ENCODE measurements around the gene ACBD4.

ACBD4 gene, protein sequence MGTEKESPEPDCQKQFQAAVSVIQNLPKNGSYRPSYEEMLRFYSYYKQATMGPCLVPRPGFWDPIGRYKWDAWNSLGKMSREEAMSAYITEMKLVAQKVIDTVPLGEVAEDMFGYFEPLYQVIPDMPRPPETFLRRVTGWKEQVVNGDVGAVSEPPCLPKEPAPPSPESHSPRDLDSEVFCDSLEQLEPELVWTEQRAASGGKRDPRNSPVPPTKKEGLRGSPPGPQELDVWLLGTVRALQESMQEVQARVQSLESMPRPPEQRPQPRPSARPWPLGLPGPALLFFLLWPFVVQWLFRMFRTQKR

DNA sequence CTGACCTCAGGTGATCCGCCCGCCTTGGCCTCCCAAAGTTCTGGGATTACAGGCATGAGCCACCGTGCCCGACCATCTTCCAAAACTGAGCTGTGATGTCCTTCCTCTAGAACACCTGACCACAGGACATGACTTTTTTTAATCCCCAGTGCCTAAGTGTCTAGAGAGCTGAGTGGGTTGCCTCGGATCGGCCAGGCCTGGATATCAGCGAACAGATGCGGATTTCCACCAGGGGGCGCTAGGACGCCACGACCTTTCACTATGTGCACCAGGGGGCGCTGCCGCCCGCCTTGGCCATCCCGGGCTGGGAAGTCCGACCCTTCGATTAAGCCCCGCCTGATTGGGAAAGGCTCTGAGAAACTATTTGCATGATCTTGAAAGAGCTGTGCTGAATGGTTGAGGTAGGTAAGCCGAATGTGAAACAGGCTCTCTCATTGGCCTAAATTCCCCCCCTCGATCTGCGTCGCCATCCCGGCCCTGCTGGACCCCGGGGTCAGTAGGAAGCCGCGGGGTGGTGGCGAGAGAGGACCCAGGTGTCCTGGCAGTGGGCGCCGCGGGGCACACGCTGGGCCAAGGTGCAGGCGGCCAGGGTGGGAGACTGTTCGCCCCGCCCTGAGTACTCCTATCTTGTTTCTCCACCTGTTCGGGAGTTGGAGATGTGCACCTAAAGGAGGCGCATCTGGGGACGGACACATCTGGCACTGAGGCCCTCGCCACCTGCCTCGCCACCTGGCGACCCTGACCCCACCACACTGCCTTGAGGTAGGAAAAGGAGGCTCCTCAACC, at the start of gene ACBD4:
Gene ACBD4, plus strand, starts transcription at position 496 of the 786 bp plus-strand sequence. CDS start 458 bp downstream, outside the sequence.
- DNase-seq (ENCODE audit: low read depth), result peak; percentile 96
- TF ChIP-seq, protein P1, sequence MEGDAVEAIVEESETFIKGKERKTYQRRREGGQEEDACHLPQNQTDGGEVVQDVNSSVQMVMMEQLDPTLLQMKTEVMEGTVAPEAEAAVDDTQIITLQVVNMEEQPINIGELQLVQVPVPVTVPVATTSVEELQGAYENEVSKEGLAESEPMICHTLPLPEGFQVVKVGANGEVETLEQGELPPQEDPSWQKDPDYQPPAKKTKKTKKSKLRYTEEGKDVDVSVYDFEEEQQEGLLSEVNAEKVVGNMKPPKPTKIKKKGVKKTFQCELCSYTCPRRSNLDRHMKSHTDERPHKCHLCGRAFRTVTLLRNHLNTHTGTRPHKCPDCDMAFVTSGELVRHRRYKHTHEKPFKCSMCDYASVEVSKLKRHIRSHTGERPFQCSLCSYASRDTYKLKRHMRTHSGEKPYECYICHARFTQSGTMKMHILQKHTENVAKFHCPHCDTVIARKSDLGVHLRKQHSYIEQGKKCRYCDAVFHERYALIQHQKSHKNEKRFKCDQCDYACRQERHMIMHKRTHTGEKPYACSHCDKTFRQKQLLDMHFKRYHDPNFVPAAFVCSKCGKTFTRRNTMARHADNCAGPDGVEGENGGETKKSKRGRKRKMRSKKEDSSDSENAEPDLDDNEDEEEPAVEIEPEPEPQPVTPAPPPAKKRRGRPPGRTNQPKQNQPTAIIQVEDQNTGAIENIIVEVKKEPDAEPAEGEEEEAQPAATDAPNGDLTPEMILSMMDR (IDR thresholded peaks at IDR 0.05; ENCODE audit: insufficient read depth, low read depth, low read length, missing control alignments), result peak; percentile 100
- H3K4me3 ChIP-seq (ENCODE audit: low read length), result peak within 1 kb of the TSS; percentile 66

DNA sequence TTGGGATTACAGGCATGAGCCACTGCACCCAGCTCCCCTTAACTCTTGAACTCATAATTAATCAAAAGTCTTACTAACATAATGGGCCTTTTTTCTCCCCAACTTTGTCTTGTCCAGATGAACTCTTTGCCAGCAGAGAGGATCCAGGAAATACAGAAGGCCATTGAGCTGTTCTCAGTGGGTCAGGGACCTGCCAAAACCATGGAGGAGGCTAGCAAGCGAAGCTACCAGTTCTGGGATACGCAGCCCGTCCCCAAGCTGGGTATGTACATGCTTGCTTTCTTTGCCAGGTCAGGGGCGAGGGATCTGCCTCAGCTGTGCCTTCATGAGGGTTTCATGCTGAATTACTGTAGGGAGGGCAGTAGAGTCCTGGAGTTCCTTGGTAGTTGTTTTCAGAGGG, 49.1 kb upstream of the ACBD4 start:
- no peak for DNase-seq (ENCODE audit: low read depth)
- TF ChIP-seq, protein P1 (IDR thresholded peaks at IDR 0.05; ENCODE audit: insufficient read depth, low read depth, low read length, missing control alignments), result no peak
- H3K4me3 ChIP-seq (ENCODE audit: low read length), result no peak overlapping the region

DNA sequence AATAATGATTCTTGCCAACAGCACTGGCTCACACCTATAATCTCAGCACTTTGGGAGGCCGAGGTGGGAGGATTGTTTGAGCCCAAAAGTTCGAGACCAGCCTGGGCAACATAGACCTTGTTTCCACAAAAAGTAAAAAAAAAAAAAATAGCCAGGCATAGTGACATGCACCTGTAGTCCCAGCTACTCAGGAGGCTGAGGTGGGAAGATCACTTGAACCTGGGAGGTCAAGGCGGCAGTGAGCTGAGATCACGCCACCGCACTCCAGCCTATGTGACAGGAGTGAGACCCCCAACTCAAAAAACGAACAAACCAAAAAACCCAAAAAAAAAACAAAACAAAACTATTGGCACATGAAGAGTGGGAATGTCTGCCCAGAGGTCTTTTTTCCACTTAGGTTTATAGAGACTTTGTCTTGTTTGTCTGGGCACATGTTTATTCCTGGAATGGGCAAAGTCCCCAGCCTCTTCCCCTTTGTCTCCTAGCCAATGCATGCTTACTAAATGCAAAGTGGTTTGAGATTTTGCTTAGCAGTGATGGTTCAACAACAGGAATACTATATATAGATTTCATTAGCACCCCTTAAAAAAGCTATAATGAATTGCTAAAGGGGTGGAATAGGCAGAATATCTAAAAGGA, 48.5 kb upstream of the ACBD4 start:
- H3K4me3 ChIP-seq (ENCODE audit: low read length), result no peak overlapping the region
- DNase-seq (ENCODE audit: low read depth), result no peak
- TF ChIP-seq, protein P1 (IDR thresholded peaks at IDR 0.05; ENCODE audit: insufficient read depth, low read depth, low read length, missing control alignments), result no peak

DNA sequence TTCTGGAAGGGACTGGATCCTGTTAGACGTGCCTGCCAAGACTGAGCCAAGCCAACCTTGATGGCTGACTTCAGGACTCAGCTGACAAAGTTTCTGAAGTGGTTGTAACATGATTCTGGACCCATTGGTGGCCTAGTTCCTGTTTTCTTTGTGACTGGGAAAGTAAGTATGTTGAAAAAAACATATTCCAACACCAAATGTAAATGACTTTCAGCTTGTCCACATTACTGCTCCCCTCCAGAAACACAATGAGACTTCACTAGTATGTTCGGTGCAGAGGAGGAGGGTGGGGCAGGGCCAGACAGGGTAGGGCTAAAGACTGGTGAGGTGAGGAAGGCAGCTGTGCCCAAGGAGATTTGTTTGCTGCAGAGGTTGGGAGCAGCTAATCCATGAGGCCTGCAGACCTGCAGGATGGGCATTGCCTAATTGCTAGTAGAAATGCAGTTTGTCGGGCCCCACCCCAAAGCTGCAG, 47.9 kb upstream of the ACBD4 start:
- no peak overlapping the region for H3K4me3 ChIP-seq (ENCODE audit: low read length)
- DNase-seq (ENCODE audit: low read depth), result peak; percentile 55
- TF ChIP-seq, protein P1 (IDR thresholded peaks at IDR 0.05; ENCODE audit: insufficient read depth, low read depth, low read length, missing control alignments), result no peak

DNA sequence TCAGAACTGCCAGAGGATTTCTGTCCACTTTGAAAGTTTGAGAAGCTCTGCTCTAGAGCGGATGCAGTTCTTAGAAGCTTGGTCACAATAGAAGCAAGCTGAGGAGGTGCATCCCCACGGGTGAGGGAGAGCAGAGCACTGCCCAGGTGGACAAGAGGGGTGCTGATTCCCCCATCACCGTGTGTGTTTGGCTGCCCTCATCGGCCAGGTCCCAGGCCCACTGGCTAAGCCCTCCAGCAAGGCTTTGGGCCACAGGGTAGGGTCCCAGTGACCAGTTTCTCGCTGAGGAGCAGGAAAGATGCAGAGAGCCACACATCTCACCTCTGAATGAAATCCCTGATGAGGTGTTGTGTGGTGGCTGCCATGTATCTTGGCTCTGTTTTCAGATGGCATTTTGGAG, 47.5 kb upstream of the ACBD4 start:
- TF ChIP-seq, protein P1 (IDR thresholded peaks at IDR 0.05; ENCODE audit: insufficient read depth, low read depth, low read length, missing control alignments), result no peak

DNA sequence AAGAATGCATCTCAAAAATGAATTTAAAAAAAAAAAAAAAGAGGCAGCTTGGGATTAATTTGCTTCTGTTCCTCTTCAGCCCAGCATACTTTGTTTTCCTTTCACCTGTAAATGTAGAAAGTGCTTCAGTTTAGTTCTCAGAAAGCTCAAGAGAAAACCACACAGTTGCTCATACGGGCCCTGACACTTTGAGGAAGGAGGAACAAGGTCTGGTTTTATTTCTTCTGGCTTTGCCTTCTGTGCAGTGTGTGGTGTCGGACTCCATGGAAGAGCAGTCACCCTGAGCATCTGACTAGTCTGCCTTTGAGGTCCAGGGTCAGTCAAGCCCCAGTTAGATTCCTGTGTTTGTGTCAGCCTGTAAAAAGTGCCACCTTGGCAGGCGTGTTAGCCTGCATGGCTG, 46.7 kb upstream of the ACBD4 start:
- no peak for DNase-seq (ENCODE audit: low read depth)
- TF ChIP-seq, protein P1 (IDR thresholded peaks at IDR 0.05; ENCODE audit: insufficient read depth, low read depth, low read length, missing control alignments), result no peak
- no peak overlapping the region for H3K4me3 ChIP-seq (ENCODE audit: low read length)

More for the DNA sequence above, 47.5 kb upstream of the ACBD4 start:
- H3K4me3 ChIP-seq (ENCODE audit: low read length), result no peak overlapping the region
- DNase-seq (ENCODE audit: low read depth), result no peak

Data from epithelial cell of esophagus (primary cell).